ENCODE data around the gene RO60.
"Not testable (repeated sequence)": the region's sequence is repeated elsewhere in the genome, so short reads cannot be mapped to it uniquely, and the experiment has no call there.

RO60 gene

DNA sequence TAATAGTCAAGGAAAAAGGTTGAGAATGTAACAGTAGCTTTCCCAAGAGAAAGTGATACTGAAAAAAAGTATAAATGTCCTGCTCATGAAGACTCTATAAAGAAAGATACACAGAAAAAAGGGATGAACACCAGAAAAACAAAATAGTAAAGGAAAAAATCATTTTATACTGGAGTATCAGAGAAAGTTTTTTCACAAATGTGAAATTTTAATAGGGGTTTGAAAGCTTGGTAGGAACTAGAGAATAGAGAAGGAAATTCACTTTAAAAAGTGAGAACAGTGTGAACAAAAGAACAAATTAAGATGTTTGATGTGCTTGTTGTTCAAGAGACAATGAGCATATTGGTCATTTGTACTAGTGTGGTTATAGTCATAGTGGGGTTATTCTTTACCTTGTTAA is 25.8 kb upstream of the RO60 start:
- no peaks in the 10 kb centered on the region for H3K36me3 ChIP-seq (replicated peaks)
- H3K4me3 ChIP-seq (ENCODE audit: low read depth, low read length): no peak overlapping the region
- TF ChIP-seq CTCF (IDR thresholded peaks at IDR 0.05; ENCODE audit: low read depth, low read length, missing control alignments): no peak
- DNase-seq: no peak
- in situ Hi-C loops (cut with HindIII; ENCODE audit: low pct_ligation_motif_present, low sequenced_read_pairs): no loop called here
- no peak overlapping the region for H3K27ac ChIP-seq
- no peaks in the 10 kb centered on the region for H3K27me3 ChIP-seq (replicated peaks)

DNA sequence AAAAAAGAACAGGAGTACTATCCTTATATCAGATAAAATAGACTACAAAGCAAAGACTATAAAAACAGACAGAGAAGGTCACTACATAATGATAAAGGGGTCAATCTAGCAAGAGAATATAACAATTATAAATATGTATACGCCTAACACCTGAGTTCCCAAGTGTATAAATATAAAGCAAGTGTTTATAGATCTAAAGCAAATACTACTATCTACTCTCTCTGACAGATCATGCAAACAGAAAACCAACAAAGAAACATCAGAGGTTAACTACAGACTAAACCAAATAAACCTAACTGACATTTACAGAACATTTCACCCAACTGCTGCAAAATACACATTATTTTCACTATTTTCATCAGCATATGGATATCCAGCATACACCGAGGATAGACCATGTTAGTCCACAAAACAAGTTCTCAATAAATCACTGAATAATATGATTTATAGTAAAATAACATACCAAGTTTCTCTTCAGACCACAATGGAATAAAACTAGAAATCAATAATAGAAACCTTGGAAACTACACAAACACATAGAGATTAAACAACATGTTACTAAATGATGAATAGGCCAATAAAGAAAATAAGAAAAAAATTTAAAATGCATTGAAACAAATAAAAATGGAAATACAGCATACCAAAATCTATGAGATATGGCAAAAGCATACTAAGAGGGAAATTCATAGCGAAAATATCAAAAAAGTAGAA is 22.9 kb upstream of the RO60 start:
- no peak overlapping the region for H3K27ac ChIP-seq
- no peaks in the 10 kb centered on the region for H3K36me3 ChIP-seq (replicated peaks)
- H3K27me3 ChIP-seq (replicated peaks): no peaks in the 10 kb centered on the region
- no peak for TF ChIP-seq CTCF (IDR thresholded peaks at IDR 0.05; ENCODE audit: low read depth, low read length, missing control alignments)
- no peak overlapping the region for H3K4me3 ChIP-seq (ENCODE audit: low read depth, low read length)
- DNase-seq: no peak
- in situ Hi-C loops (cut with HindIII; ENCODE audit: low pct_ligation_motif_present, low sequenced_read_pairs): no loop called here

GRCh38 chr1:193040011-193040410 is 19.4 kb upstream of the RO60 start:
- no peaks in the 10 kb centered on the region for H3K27me3 ChIP-seq (replicated peaks)
- TF ChIP-seq CTCF (IDR thresholded peaks at IDR 0.05; ENCODE audit: low read depth, low read length, missing control alignments): no peak
- no peak for DNase-seq
- peaks cover 6% of the 10 kb centered on the region for H3K36me3 ChIP-seq (replicated peaks)
- H3K27ac ChIP-seq: no peak overlapping the region
- no peak overlapping the region for H3K4me3 ChIP-seq (ENCODE audit: low read depth, low read length)
- in situ Hi-C loops (cut with HindIII; ENCODE audit: low pct_ligation_motif_present, low sequenced_read_pairs): no loop called here

- Histone ChIP-seq H3K27ac (no peak overlapping the region), H3K4me3 (ENCODE audit: low read depth, low read length) (no peak overlapping the region), H3K27me3 (replicated peaks) (no peaks in the 10 kb centered on the region), H3K36me3 (replicated peaks) (peaks cover 8% of the 10 kb centered on the region)
- TF ChIP-seq CTCF (IDR thresholded peaks at IDR 0.05; ENCODE audit: low read depth, low read length, missing control alignments): no peak
- in situ Hi-C loops (cut with HindIII; ENCODE audit: low pct_ligation_motif_present, low sequenced_read_pairs): no loop called here
- DNase-seq: no peak
These were observed 16.4 kb upstream of the RO60 start for GRCh38 chr1:193042766-193043691.

GRCh38 chr1:193048913-193049312 is 10.5 kb upstream of the RO60 start:
- DNase-seq; in situ Hi-C loops (cut with HindIII; ENCODE audit: low pct_ligation_motif_present, low sequenced_read_pairs); H3K27me3 ChIP-seq (replicated peaks); H3K27ac ChIP-seq; H3K4me3 ChIP-seq (ENCODE audit: low read depth, low read length): not testable (repeated sequence)
- peaks cover 16% of the 10 kb centered on the region for H3K36me3 ChIP-seq (replicated peaks)

- in situ Hi-C loops (cut with HindIII; ENCODE audit: low pct_ligation_motif_present, low sequenced_read_pairs): no loop called here
- TF ChIP-seq CTCF (IDR thresholded peaks at IDR 0.05; ENCODE audit: low read depth, low read length, missing control alignments): no peak
- H3K27ac ChIP-seq: no peak overlapping the region
- H3K36me3 ChIP-seq (replicated peaks): peaks cover 7% of the 10 kb centered on the region
- DNase-seq: no peak
- H3K27me3 ChIP-seq (replicated peaks): no peaks in the 10 kb centered on the region
- H3K4me3 ChIP-seq (ENCODE audit: low read depth, low read length): no peak overlapping the region
These were observed 5.2 kb upstream of the RO60 start for GRCh38 chr1:193054169-193054675.

Data from brain microvascular endothelial cell (primary cell).